Hepatocyte (in vitro differentiated cells): ENCODE results near the gene VPS11.

ENCODE experiments used
- EZH2phosphoT487 ChIP-seq: fragments of 200-600 bp; sonication (generic); IDR thresholded peaks from one replicate; pipeline ENCODE4 v1.6.1; 2018; ENCODE audit warnings: antibody characterized with exemption, mild to moderate bottlenecking, low read depth, moderate library complexity; ENCODE audit not compliant: unreplicated experiment, severe bottlenecking
- TF ChIP-seq, protein P1 (sequence below): fragments of 200-600 bp; sonication (generic); IDR thresholded peaks from 2 replicates; pipeline ENCODE4 v1.5.1; 2016; ENCODE audit warnings: antibody characterized with exemption, mild to moderate bottlenecking; ENCODE audit not compliant: poor library complexity

DNA sequence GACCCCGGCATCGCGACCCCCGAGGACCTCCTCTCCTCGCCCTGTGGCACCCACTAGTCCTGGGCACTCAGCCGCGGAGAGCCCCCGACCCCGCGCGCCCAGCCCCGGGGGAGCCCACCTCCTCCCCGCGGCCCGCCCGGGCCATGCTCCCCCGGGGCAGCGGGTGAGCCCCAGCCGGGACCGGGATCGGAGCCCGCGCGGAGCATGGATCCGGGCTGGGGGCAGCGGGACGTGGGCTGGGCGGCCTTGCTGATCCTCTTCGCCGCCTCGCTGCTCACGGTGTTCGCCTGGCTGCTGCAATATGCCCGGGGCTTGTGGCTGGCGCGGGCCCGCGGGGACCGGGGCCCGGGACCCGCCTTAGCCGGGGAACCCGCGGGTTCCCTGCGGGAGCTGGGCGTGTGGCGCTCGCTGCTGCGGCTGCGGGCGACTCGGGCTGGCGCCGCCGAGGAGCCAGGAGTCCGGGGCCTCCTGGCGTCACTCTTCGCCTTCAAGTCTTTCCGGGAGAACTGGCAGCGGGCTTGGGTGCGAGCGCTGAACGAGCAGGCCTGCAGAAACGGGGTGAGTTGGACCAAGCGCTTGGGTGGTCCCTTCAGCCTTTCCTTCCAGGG lies 40.0 kb downstream of the VPS11 start:
- TF ChIP-seq, protein P1, sequence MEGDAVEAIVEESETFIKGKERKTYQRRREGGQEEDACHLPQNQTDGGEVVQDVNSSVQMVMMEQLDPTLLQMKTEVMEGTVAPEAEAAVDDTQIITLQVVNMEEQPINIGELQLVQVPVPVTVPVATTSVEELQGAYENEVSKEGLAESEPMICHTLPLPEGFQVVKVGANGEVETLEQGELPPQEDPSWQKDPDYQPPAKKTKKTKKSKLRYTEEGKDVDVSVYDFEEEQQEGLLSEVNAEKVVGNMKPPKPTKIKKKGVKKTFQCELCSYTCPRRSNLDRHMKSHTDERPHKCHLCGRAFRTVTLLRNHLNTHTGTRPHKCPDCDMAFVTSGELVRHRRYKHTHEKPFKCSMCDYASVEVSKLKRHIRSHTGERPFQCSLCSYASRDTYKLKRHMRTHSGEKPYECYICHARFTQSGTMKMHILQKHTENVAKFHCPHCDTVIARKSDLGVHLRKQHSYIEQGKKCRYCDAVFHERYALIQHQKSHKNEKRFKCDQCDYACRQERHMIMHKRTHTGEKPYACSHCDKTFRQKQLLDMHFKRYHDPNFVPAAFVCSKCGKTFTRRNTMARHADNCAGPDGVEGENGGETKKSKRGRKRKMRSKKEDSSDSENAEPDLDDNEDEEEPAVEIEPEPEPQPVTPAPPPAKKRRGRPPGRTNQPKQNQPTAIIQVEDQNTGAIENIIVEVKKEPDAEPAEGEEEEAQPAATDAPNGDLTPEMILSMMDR: no peak
- no peak for TF ChIP-seq EZH2phosphoT487
